ENCODE measurements around the gene KRT36. TPM values are rescaled to one million over a fixed set of nuclear protein-coding genes. Genes with fewer than 3 reads are reported as not detected.

Gene KRT36
- total RNA-seq, 1 experiment from 2014 or later: not detected

GRCh38 chr17:41437769-41438168 lies 51.9 kb downstream of the KRT36 start:
- CTCF ChIA-PET: no interaction called here
- Mint-ChIP-seq H3K27me3 (ENCODE audit: insufficient read depth, unreplicated experiment) (peaks cover 51% of the 10 kb centered on the region), H3K27ac (ENCODE audit: low read depth, unreplicated experiment) (no peak overlapping the region), H3K9me3 (ENCODE audit: unreplicated experiment) (no peaks in the 10 kb centered on the region), H3K4me1 (ENCODE audit: insufficient read depth, unreplicated experiment) (peaks cover 6% of the 10 kb centered on the region), H3K36me3 (ENCODE audit: insufficient read depth, unreplicated experiment) (no peaks in the 10 kb centered on the region), H3K4me3 (ENCODE audit: unreplicated experiment) (no peak overlapping the region)
- no peak for DNase-seq (ENCODE audit: unreplicated experiment)
- intact Hi-C loops (cut with micrococcal nuclease): no loop called here
- TF ChIP-seq CTCF (IDR thresholded peaks at IDR 0.05; ENCODE audit: unreplicated experiment): no peak
- no TSS peak for BruUV-seq (replicated peaks)
- POLR2A ChIA-PET: no interaction called here

- POLR2A ChIA-PET: no interaction called here
- Mint-ChIP-seq H3K4me1 (ENCODE audit: insufficient read depth, unreplicated experiment) (peaks cover 6% of the 10 kb centered on the region), H3K36me3 (ENCODE audit: insufficient read depth, unreplicated experiment) (no peaks in the 10 kb centered on the region), H3K9me3 (ENCODE audit: unreplicated experiment) (no peaks in the 10 kb centered on the region), H3K27me3 (ENCODE audit: insufficient read depth, unreplicated experiment) (peaks cover 46% of the 10 kb centered on the region), H3K4me3 (ENCODE audit: unreplicated experiment) (no peak overlapping the region), H3K27ac (ENCODE audit: low read depth, unreplicated experiment) (no peak overlapping the region)
- DNase-seq (ENCODE audit: unreplicated experiment): no peak
- no TSS peak for BruUV-seq (replicated peaks)
- TF ChIP-seq CTCF (IDR thresholded peaks at IDR 0.05; ENCODE audit: unreplicated experiment): no peak
- intact Hi-C loops (cut with micrococcal nuclease): no loop called here
- CTCF ChIA-PET: no interaction called here
Measured at GRCh38 chr17:41437254-41437653, 52.5 kb downstream of the KRT36 start.

Small RNA genes within 50 kb of the gene (microRNA-seq; reads per million reads assigned to microRNA genes)
- gene MIR6510: 6.7 reads per million, percentile 41 among the genes with 10 or more reads in this experiment

Other genes with a start within 250 kb of the KRT36 start
- gene KRTAP9-4, start 240.2 kb downstream of the KRT36 start, total RNA-seq (2022): not detected in 2 replicates
- gene KRTAP9-9, start 234.5 kb downstream of the KRT36 start, total RNA-seq (2022): not detected in 2 replicates
- gene KRTAP9-6, start 224.5 kb downstream of the KRT36 start, total RNA-seq (2022): not detected in 2 replicates
- gene KRTAP9-7, start 214.2 kb downstream of the KRT36 start, total RNA-seq (2022): not detected in 2 replicates
- not detected in 2 replicates for gene KRTAP29-1, start 187.1 kb downstream of the KRT36 start, total RNA-seq (2022)
- not detected in 2 replicates for gene KRTAP16-1, start 180.6 kb downstream of the KRT36 start, total RNA-seq (2022)
- gene KRTAP17-1, start 174.2 kb downstream of the KRT36 start, total RNA-seq (2022): not detected in 2 replicates
- gene KRT33A, start 139.1 kb downstream of the KRT36 start, total RNA-seq (2022): not detected in 2 replicates
- not detected in 2 replicates for gene KRT33B, start 120.1 kb downstream of the KRT36 start, total RNA-seq (2022)
- 0.40 and 0.42 TPM in 2 replicates for gene KRT34, start 107.6 kb downstream of the KRT36 start, total RNA-seq (2022)
- gene KRT31, start 92.3 kb downstream of the KRT36 start, total RNA-seq (2022): not detected in 2 replicates
- not detected in 2 replicates for gene KRT37, start 65.3 kb downstream of the KRT36 start, total RNA-seq (2022)
- not detected in 2 replicates for gene KRT38, start 48.9 kb downstream of the KRT36 start, total RNA-seq (2022)
- gene KRT32, start 22.5 kb downstream of the KRT36 start, total RNA-seq (2022): not detected in 2 replicates
- gene KRT35, start 8.8 kb downstream of the KRT36 start, total RNA-seq (2022): not detected in 2 replicates
- not detected in 2 replicates for gene KRT13, start 15.7 kb upstream of the KRT36 start, total RNA-seq (2022)
- gene KRT15, start 29.0 kb upstream of the KRT36 start, total RNA-seq (2022): 28.8 and 83.4 TPM in 2 replicates
- 0.68 TPM in 1 of 2 replicates, not detected in the other for gene KRT19, start 38.4 kb upstream of the KRT36 start, total RNA-seq (2022)
- gene KRT9, start 82.1 kb upstream of the KRT36 start, total RNA-seq (2022): 0.21 and 0.27 TPM in 2 replicates
- 696 and 1,755 TPM in 2 replicates for gene KRT14, start 97.0 kb upstream of the KRT36 start, total RNA-seq (2022)
- 74.5 and 109 TPM in 2 replicates for gene KRT16, start 122.9 kb upstream of the KRT36 start, total RNA-seq (2022)
- gene KRT17, start 134.7 kb upstream of the KRT36 start, total RNA-seq (2022): 1,990 and 4,105 TPM in 2 replicates
- 1,945 and 2,169 TPM in 2 replicates for gene EIF1, start 199.0 kb upstream of the KRT36 start, total RNA-seq (2022)
- gene GAST, start 222.4 kb upstream of the KRT36 start, total RNA-seq (2022): not detected in 2 replicates
- 0.37 and 0.49 TPM in 2 replicates for gene HAP1, start 244.7 kb upstream of the KRT36 start, total RNA-seq (2022)